Thoracic aorta (tissue), 2 donors: Measurements from ENCODE around the gene NANOS2. TPM values are rescaled to one million over a fixed set of nuclear protein-coding genes. Genes with fewer than 3 reads are reported as not detected.

Experiments
- ATAC-seq: fragments of 150-250 bp; one replicate; pipeline ENCODE4 v1.8.0; 2017; ENCODE audit warnings: low read depth; ENCODE audit not compliant: insufficient number of reproducible peaks, low FRiP score
- DNase-seq: peaks from one replicate; pipeline ENCODE4 v3.0.0-alpha.2; 2020; ENCODE audit warnings: low spot score
- H3K27ac ChIP-seq, 2 donors: fragments of 200-600 bp; sonication (generic); 1 replicate in 1 of 2; 2 replicates in 1 of 2; pipeline ENCODE4 v1.5.1; 2016; ENCODE audit warnings: mild to moderate bottlenecking in 2 of 2, moderate library complexity in 2 of 2
- H3K27me3 ChIP-seq: fragments of 200-600 bp; sonication (generic); replicated peaks from 2 replicates; pipeline ENCODE4 v1.6.0; 2016; ENCODE audit warnings: mild to moderate bottlenecking; ENCODE audit not compliant: insufficient read depth
- H3K36me3 ChIP-seq: fragments of 200-600 bp; sonication (generic); one replicate; pipeline ENCODE4 v1.5.1; 2016
- H3K4me1 ChIP-seq, 2 donors: fragments of 200-600 bp; sonication (generic); 1 replicate in 1 of 2; 2 replicates in 1 of 2; pipeline versions ENCODE4 v1.5.1 to v1.6.0; 2016; ENCODE audit warnings: low read depth in 2 of 2, mild to moderate bottlenecking in 1 of 2; ENCODE audit not compliant: control insufficient read depth in 1 of 2
- H3K4me3 ChIP-seq: fragments of 200-600 bp; sonication (generic); 2 replicates; pipeline ENCODE4 v1.5.1; 2016; ENCODE audit warnings: mild to moderate bottlenecking
- H3K9me3 ChIP-seq: fragments of 200-600 bp; sonication (generic); 2 replicates; pipeline ENCODE4 v1.5.1; 2016
- CTCF ChIP-seq: fragments of 200-600 bp; sonication (generic); IDR thresholded peaks from one replicate; pipeline ENCODE4 v1.5.1; 2019; ENCODE audit warnings: antibody characterized with exemption
- total RNA-seq, 2 donors: library from RNA; depleted of rRNA; stranded (reverse); fragments of >200 nt; gene quantifications; one replicate each; pipeline versions ENCODE4 v1.1.0 to v1.2.3, GENCODE V29; 2016

NANOS2 gene
- total RNA-seq, 2 donors from 2014 or later: not detected

GRCh38 chr19:45938733-45939319 is 24.2 kb upstream of the NANOS2 start:
- no peak for TF ChIP-seq CTCF
- no peaks in the 10 kb centered on the region for H3K36me3 ChIP-seq
- H3K27ac ChIP-seq: no peak overlapping the region
- DNase-seq (no peak), ATAC-seq (no peak)
- no peaks in the 10 kb centered on the region for H3K9me3 ChIP-seq
- no peaks in the 10 kb centered on the region for H3K4me1 ChIP-seq
- H3K4me3 ChIP-seq: no peak overlapping the region
- no peaks in the 10 kb centered on the region for H3K27me3 ChIP-seq

- Histone ChIP-seq H3K27ac (no peak overlapping the region), H3K27me3 (no peaks in the 10 kb centered on the region), H3K4me1 (no peaks in the 10 kb centered on the region), H3K36me3 (no peaks in the 10 kb centered on the region), H3K9me3 (no peaks in the 10 kb centered on the region), H3K4me3 (no peak overlapping the region)
- no peak for DNase-seq
- TF ChIP-seq CTCF: no peak
- ATAC-seq: no peak
Measured at GRCh38 chr19:45935267-45935666, 20.7 kb upstream of the NANOS2 start.

GRCh38 chr19:45934551-45935230 is 20.1 kb upstream of the NANOS2 start:
- no peak for ATAC-seq
- no peak for TF ChIP-seq CTCF
- no peaks in the 10 kb centered on the region for H3K27me3 ChIP-seq
- no peak overlapping the region for H3K4me3 ChIP-seq
- DNase-seq: no peak
- H3K9me3 ChIP-seq: no peaks in the 10 kb centered on the region
- no peaks in the 10 kb centered on the region for H3K36me3 ChIP-seq
- no peak overlapping the region for H3K27ac ChIP-seq
- no peaks in the 10 kb centered on the region for H3K4me1 ChIP-seq

GRCh38 chr19:45933759-45934158 is 19.2 kb upstream of the NANOS2 start:
- no peak for ATAC-seq
- Histone ChIP-seq H3K27me3 (no peaks in the 10 kb centered on the region), H3K9me3 (no peaks in the 10 kb centered on the region), H3K27ac (no peak overlapping the region), H3K4me3 (no peak overlapping the region), H3K4me1 (no peaks in the 10 kb centered on the region), H3K36me3 (no peaks in the 10 kb centered on the region)
- no peak for TF ChIP-seq CTCF
- no peak for DNase-seq

- Histone ChIP-seq H3K27ac (no peak overlapping the region), H3K4me3 (no peak overlapping the region), H3K36me3 (no peaks in the 10 kb centered on the region), H3K9me3 (no peaks in the 10 kb centered on the region), H3K27me3 (no peaks in the 10 kb centered on the region), H3K4me1 (peaks cover 0 to 3% of the 10 kb centered on the region in 2 donors)
- ATAC-seq (no peak), DNase-seq (no peak)
- no peak for TF ChIP-seq CTCF
Measured at GRCh38 chr19:45931055-45931454, 16.5 kb upstream of the NANOS2 start.
